Activated CD4-positive, alpha-beta T cell treated with anti-CD3 and anti-CD28 coated beads, Interleukin-2, Interleukin-6, amounts not matched to agents 100 ng/mL and 50 ng/mL, durations not matched to agents 16 hours and 8 hours (primary cell): ENCODE measurements around the gene ADIRF.
"Not testable (repeated sequence)": the region's sequence is repeated elsewhere in the genome, so short reads cannot be mapped to it uniquely, and the experiment has no call there.

Experiments used
- DNase-seq: peaks from one replicate; pipeline ENCODE4 v3.0.0-alpha.2; 2020

ADIRF gene

DNA sequence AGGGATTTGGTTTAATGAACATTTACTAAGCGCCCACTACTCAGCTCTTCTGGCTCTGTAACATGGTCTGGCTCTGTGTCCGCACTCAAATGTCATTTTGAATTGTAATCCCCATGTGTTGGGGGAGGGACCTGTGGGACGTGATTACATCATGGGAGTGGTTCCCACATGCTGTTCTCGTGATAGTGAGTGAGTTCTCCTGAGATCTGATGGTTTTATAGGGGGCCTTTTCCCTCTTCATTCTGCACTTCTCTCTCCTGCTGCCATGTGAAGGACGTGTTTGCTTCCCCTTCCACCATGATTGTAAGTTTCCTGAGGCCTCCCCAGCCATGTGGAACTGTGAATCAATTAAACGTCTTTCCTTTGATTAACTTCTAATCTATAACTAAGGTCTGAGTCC lies 12.7 kb downstream of the ADIRF start:
- DNase-seq, result not testable (repeated sequence)

DNA sequence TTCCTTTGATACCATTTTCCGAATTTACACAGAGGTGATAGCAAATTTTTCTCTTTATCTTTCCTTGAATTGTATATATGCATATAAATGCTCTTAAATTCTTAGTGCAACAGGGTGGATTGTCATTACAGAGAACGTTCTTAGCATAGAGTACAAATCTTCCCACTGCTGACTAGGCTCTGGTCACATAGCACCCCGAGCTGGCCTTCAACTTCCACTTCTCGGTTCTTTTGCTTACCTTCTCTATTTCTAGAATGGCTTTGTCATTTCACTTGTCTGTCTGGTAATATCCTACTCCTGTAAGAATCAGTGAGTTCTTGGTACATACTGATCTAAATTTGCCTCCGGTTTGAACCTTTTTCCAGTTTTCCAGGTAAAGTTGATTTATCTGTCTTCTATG lies 13.4 kb downstream of the ADIRF start:
- no peak for DNase-seq

- not testable (repeated sequence) for DNase-seq
These were observed 16.2 kb downstream of the ADIRF start for GRCh38 chr10:86984498-86984897.

- DNase-seq, result no peak
These were observed 20.2 kb downstream of the ADIRF start for GRCh38 chr10:86988520-86988919.

- not testable (repeated sequence) for DNase-seq
These were observed 23.1 kb downstream of the ADIRF start for GRCh38 chr10:86991362-86991761.

- DNase-seq, result no peak
These were observed 24.2 kb downstream of the ADIRF start for GRCh38 chr10:86992456-86992855.

- no peak for DNase-seq
These were observed 24.6 kb downstream of the ADIRF start for GRCh38 chr10:86992929-86993328.

DNA sequence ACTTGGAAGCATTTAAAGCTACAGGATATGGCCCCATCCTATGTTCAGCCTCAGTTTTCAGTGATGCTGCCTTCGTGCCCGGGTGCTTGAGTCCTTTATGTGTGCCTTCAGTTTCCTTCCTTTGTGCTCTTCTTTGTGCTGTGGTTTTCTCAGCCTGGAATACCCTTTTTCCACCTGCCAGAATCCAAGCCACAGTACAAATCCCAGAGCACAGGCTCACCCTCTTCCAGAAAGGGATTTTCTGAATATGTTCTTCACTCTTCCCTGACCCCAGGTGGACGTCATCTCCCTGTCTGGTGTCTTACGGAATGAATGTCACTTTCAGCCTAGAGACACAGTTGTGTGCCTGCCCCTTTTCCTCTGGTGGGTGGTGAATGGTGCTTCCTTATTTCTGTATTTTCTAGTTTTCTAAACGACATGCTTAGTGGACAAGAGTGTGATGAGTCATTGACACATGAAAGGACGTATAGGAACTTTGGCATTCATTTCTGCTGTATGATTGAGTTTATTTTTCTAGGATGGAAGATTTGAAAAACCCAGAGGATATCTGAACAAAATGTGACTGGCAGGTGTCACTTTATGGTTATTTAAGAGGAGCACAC lies 31.6 kb downstream of the ADIRF start:
- not testable (repeated sequence) for DNase-seq

DNA sequence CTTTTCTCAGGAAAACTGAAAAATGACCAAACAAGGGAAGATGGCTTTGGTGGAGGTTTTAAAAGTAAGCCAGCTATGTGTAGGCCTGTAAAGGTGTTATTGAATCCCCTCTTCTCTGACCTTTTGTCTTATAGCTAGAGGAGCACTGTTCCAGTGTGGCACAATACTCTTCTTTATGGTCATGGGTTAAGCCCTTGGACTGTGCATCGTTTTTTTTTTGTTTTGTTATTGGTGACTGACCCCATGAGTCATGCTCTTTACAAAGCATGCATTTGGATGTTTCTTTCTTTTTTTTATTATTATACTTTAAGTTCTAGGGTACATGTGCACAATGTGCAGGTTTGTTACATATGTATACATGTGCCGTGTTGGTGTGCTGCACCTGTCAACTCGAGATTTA lies 32.2 kb downstream of the ADIRF start:
- no peak for DNase-seq

DNA sequence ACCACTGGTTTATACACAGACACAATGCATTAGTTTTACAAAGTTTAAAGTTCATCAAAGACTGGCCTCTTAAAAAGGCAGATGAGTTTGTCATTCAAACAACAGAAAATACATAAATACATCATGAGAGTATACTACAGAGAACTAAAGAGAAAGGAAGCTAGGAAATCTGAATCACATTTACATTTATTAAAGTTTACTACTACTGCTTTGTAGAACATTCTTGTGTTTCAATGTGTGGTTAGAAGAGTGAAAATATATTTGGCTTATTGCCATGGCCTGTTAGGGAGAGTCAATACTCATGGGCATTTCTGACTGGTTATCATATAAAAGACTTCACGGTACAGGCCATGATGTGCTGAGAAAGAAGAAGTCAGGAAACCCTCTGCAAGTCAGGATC lies 38.8 kb downstream of the ADIRF start:
- DNase-seq, result not testable (repeated sequence)

GRCh38 chr10:87007674-87008073 lies 39.4 kb downstream of the ADIRF start:
- DNase-seq, result not testable (repeated sequence)

- not testable (repeated sequence) for DNase-seq
These were observed 40.0 kb downstream of the ADIRF start for GRCh38 chr10:87008303-87008702.

- DNase-seq, result not testable (repeated sequence)
These were observed 40.9 kb downstream of the ADIRF start for GRCh38 chr10:87009134-87009696.

- DNase-seq, result not testable (repeated sequence)
These were observed 45.2 kb downstream of the ADIRF start for GRCh38 chr10:87013528-87013927.

DNA sequence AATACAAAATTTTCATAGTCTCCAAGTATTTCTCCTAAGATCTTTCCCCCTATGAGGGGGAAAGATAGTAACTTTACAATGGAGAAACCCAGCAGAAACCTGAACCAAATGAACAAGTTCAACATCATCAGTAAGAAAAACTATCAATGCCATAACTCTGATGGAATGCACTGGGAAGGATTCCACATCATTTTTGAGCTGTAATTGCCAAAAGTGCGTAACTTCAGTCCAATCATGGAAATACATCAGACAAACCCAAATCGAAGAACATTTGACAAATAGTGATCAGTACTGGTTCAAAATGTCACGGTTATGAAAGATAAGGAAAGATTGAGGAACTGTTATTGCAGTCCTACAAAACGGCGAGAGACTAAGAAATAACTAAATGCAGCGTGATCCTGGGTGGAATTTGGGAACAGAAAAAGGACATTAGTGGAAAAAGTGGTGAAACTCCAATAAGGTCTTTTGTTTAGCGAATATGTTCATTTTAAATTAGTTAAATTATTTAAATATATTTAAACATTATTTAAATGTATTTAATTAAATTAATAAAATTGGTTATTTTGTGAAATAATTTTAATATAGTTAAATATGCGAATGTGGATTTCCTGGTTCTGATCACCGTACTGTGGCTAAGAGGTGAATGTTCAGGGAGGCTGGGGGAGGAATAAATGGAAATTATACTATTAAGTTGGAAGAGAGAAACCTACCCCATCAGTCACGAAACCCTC lies 46.9 kb downstream of the ADIRF start:
- not testable (repeated sequence) for DNase-seq

DNA sequence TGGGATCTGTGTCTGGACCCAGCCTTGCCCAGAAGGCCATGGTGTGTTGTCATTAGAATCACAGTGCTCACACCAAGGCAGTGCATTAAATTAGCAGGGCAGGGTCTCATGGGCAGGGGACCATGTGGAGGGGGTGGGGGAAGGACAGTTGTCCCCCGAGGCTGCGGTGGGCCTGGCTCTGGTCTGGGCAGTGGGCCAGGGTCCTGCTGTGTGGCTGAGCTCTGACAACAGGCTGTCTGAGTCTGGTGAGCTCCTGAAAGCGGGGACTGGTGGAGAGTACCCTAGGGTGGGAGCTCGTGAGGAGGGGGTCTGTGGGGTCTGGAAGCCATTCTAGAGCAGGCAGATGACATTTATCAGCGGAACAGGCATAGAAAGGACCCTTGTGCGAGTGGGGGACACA lies 49.8 kb downstream of the ADIRF start:
- not testable (repeated sequence) for DNase-seq

DNA sequence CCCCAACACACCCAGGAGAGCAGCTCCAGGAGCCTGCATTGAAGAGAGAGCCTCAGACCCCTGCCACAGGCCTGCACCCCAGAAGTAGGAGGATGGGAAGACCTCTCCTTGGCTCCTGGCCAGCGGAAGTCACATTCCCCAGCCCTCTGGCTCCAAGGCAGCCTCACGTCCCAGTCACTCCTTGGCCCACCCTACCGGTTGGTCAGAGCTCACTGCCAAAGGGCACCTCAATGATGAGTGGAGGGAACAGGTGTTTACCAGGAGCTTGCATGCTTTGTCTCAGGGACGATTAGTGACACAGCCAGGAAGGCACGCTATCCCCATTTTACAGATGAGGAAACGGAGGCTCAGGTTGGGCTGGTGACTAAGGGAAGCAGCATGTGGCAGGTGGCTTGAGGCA lies 50.8 kb downstream of the ADIRF start:
- DNase-seq, result not testable (repeated sequence)

DNA sequence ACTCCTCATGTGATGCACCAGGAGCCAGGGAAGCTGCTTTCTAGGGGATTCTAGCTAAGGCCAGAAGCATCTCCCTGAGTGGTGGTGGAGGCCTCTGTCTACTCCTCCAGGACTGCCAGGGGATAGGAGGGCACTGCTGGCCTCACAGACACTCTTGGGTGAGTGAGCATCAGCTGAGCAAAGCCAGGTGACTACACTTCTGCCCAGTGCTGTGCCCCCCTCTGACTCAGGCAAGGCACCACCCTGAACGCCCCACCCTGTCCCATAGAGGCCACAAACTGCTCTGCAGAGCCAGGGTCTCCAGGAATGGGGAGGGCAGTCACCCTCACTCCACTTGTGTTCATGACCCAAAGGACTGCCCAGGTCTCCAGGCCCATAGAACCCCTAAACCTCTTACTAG lies 51.2 kb downstream of the ADIRF start:
- not testable (repeated sequence) for DNase-seq

- not testable (repeated sequence) for DNase-seq
These were observed 51.8 kb downstream of the ADIRF start, which contains the start of gene FAM25A for GRCh38 chr10:87020056-87020455. Gene FAM25A, plus strand, starts transcription at chr10:87020294. Its CDS starts 31 bp downstream, at chr10:87020325.
